GM18519 (cell line): ENCODE data around the gene SEC31B.

ENCODE experiments used
- ATAC-seq: cut with Tn5 transposase; IDR thresholded peaks from one replicate; pipeline ENCODE4 v1.9.1; 2021; ENCODE audit warnings: mild to moderate bottlenecking, moderate library complexity; ENCODE audit not compliant: unreplicated experiment, low FRiP score

Gene SEC31B

DNA sequence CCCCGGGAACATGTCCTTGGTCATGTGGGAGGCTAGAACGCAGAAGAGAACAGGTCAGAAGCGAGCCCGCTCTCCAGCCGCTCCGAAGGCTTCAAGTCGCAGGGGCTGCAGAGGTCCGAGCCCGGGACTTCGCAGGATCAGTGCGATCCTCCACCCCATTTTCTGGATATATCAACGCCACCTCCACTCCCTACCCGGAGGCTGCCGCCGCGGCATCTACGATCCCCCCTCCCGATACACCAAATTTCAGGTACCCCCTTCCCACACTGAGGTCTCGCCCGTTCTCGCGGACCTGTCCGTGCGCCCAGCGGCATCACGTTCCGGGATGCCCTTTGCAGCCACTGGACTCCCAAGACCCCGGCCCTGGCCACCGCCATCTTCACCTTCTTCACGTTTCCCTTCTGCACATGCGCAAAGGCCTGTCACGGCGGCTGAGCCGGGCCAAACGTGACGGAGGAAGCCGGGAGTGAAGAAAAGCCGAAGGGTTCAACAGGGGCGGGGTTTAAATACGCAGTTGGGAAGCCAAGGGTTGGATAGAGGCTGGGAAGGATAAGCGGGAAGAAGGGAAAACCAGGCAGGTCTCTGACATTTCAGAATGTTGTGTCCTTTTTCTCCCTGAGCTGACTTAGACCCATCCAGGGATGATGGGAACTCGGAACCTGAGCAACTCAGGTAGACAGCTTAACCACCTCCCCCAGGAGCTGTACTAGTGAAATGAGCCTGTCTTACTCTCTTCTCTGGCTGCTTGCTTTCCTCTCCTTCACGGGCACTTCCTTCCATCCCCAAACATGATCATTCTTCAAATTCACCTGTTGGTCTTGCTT is 10.0 kb upstream of the SEC31B start, which contains the start of gene NDUFB8:
TSS of gene NDUFB8 (minus strand) at position 397 of the 824 bp plus-strand sequence. CDS start at position 377, 20 bp downstream.
- no peak for ATAC-seq

DNA sequence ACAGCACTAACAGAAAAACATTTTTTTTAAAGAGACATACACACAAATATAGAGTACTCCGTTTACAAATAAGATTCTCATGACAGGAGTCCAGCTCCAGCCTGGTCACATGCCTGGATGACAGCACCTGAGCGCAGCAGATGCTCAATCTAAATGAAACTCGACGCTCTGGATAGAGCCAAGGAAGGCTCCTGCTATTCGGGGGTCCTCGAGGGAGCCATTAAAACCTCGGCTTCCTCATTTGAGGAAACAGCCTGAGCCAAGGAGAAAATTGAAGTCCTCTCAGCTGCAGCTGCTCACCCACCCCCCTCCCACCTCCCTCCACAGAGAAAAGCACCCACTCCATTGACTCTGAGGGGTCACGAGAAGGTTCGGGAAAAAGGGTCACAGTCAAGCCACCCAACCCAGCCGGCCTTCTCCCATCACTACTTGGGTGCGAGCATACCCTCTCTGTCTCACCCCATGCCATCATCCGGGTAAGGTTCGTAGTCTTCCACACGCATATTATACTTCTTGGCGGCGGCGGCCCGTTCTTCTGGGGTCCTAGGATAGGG is 9.3 kb upstream of the SEC31B start:
- ATAC-seq = no peak

DNA sequence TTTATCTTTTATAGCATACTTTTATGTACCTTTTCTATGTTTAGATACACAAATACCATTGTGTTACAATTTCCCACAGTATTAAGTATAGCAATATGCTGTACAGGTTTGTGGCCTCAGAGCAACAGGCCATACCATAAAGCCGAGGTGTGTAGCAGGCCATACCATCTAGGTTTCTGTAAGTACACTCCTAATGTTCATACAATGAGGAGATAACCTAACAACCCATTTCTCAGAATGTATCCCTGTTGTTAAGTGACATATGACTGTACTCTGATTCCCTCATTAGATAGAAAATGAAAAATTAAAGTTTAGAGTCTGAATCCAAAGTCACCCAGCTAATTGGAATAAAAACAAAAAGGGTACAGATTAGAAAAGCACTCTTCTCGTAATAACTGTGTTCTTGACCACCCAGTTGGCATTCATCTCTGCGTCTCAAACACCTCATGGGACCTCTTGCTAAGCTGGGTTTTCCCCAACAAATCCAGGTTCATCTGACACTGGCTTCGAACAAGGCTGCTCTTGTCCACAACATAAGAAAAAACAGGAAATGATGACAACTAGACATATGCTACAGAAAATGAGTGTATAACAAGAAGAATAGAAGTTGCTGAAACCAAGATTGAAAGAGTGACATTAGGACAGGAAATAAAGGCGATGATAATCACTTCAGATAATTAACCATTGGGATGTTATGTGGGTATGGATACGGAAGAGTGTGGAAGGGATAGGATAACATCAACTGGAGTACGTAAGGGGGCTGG is 8.6 kb upstream of the SEC31B start:
- no peak for ATAC-seq

DNA sequence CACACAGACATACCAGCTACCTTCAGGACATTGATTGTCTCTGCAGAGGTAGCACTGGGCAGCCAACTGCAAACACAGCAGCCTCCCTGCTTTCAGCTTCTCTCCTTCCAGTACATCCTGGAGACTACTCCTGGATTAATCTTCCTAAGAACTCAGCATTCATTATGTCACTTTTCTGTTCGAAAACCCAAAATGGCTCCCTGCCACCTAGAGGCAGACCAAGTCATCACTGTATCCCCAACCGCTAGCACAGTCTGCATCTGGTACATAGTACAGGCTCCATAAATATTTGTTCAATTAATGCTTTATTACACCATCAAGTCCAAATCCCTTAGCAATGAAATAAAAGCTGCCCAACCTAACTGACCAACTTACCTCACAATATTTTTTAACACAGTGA is 5.0 kb upstream of the SEC31B start:
- no peak for ATAC-seq

DNA sequence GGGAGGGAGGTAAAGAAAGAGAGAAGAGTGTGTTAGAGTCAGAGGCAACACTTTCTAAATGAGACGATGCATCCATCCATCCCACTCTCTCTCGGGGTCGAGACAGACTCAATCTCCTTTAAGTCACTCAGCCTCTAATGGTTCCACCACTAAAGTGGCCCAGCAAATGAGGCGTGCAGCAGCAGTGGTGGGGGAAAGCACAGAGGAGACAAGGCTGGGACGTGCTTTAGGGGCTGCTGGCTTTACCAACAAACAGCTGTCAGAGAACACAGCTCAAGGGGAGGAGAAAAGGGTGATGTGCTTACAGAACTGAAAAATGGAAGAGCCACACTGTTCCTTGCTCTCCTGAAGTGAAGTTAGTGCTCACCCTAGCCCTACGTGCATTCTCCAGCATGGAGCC is 4.5 kb upstream of the SEC31B start:
- ATAC-seq = no peak

DNA sequence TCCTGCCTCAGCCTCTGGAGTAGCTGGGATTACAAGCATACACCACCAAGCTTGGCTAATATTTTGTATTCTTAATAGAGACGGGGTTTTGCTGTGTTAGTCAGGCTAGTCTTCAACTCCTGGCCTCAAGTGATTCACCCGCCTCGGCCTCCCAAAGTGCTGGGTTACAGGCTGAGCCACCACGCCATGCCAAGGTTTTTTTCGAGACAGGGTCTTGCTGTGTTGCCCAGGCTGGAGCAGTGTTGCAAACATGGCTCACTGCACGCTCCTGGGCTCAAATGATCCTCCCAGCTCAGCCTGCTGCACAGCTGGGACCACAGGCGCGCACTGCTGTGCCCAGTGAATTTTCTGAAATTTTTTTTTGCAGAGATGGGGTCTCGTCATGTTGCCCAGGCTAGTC is 3.3 kb upstream of the SEC31B start:
- ATAC-seq = no peak

DNA sequence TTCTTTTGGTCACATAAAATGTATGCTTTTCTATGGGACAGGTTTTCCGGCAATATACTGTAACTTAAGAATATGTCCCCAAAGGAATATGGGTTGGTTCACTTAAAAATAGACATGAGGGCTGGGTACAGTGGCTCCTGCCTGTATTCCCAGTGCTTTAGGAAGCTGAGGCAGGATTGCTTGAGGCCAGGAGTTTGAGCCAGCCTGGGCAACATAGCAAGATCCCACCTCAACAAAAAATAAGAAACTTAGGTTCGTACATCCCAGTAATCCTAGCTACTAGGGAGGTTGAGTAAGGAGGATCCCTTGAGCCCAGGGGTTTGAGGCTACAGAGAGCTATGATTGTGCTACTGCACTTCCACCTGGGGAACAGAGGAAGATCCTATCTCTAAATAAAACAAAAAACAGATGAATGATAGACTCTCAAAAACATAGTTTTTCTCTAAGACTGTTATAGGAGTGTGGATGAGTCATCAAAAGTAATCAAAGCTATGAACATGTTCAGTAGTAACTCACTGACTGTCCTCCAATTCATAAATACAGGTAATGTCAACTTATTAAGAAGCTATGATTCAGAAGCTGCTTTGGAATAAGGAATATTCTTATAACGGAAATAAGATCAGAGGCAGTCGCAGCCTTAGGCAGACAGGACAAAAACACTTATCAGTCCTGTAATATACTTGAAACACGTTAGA is 2.6 kb upstream of the SEC31B start:
- ATAC-seq = no peak

DNA sequence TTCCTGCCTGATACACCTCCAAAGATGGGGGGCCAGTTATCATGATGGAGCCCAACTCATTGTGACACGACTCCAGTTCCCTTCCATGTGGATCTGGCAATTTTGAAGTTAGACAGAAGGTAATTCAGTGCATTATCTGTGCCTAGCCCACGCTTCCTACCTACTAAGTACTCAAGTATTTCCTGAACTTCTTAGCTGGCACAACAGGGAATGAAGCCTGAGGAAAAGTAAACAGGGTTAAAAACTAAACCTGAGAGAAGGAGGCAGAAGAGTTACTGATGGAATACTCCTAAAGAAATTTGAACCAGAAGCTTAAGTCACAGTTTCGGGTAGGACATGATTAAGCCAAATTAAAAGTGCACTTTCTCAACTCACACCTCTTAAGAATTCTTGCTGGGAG is 1.1 kb upstream of the SEC31B start:
- ATAC-seq = no peak

DNA sequence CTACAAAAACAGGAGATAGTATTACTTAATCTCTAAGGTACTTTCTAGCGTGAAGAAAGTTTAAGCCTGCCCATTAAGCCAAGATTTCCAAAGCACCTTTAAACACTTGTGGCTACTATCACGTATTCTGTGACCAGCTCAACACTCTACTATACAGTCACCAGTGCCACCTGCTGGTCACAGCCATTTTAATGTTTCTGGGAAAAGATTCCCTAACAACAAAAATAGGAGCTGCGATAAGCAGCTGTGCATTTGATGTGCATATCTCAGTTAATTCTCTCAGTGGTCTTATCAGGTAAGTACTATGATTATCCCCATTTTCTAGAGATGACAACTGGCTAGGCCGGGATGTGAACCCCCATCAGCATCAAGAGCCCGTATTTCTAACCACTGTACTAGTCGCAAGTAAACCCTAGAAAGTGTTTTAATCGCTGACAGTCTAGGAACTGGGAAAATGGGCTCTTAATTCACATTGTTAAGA is 860 bp downstream of the SEC31B start:
- ATAC-seq = no peak

DNA sequence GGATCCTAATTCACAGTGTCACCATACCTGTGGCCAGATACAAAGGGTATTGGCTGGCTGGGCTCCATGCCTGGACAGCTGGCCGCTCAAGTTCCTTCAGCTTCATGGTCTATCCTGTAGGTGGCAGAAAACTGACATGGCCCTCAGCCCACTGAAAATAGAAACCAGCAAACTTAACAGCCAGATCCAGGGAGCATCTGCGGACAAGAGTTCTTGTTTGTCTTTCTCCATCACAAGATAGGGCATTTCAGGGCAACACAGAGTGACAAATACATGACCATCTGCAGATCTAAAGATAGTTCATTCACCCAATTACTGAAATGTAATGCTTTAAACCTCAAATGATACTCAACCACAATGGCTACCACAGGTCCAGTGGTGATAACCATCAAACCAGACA is 2.8 kb downstream of the SEC31B start:
- no peak for ATAC-seq

DNA sequence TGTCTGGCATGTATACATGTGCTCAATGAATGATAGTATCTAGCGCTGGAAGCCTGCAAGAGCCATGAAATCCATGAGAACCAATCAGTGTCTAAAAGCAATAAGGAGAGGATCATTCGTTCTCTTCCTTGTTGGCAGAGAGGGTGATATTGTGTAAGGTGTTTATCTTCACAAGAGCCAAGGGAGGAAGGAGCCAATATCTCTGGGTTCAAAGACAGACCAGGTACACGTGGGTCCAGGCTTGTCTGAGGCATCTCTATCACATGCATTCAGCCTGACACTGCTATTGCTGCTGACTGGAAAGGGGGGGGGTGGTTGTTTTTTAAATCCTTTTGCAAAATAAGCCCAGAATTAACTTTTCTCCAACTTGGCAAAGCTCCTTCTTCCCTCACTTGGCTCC is 4.0 kb downstream of the SEC31B start:
- no peak for ATAC-seq

DNA sequence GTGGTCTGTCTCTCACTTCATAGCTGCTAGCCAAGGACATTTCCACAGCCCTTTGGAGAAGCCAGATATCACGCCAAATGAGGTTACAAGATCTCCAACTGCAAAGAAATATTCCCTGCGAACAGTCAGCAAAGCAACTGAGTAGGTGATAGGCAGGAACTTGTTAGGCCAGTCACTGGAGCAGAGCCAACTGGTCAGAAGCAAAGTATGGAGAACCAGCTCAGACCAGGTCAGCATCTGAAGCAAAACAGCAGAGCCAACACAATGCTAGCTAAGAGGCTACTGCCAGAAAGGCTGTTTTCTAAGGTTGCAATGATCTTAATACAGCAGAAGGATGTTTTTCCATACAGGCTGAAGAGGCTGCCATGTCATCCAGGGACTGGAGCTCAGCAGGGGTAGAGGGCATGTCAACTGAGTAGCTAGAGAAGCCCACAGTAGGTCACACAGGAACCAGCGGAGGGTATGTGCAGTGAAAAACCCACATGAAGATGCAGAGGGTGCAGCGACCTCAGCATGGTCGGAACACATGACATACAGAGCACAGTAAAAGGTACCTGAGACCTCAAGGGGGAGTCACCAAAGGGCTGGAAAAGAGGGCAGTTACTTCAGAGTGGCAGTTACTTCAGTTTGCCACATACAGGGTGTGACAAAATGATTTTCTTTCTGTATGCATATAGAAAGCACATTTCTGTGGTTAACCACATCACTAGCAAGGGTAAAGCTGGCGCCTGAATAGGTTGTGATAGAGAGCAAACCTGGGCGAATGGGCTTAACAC is 8.9 kb downstream of the SEC31B start:
- no peak for ATAC-seq

DNA sequence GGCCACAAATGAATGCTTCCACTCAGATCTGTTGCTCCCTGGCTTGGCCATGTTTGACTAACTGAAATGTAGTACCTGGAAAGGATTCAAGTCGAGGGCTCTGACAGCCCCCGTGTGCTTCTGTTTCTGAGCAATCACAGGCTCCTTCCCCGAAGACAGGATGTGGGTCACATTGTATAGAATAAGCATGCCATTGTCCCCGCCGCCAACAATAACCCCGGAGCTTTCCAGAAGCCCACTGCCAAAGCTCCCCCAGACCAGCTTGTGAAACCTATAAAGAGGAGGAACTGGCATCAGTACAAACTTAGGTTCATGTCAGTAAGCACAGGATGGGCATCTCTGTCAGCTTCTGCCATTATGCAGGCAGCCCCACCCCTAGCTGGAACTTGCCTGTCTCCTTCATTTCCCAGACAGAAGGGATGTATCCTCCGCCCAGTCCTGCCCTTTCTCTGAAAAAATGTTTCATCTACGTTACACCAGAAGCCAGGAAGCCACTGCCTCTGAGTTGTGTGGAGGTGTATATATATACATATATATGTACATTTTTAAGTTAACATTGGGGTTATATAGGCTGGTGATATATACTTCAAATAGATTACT is 10.3 kb downstream of the SEC31B start:
- no peak for ATAC-seq

DNA sequence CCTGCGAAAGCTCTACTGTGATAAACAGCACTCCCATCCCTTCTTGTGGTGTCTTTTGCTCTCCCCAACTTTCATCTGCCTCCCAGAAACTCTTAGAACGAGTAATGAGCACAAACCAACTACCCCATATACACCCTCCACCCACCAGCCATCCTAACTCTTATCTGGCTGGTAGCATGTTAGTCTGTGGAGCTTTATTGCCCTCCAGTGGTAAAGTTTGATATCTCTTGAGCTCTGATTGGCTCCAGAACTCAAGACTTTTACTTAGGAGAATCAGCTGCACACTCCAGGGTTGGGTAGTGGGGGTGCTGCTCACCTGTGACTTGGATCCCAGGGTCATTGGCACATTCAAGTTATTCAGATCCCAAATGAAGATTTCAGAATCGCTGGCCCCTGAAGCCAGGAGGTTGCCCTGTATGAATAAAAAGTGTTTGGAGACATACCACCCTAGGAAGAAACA is 10.9 kb downstream of the SEC31B start:
- ATAC-seq = no peak

DNA sequence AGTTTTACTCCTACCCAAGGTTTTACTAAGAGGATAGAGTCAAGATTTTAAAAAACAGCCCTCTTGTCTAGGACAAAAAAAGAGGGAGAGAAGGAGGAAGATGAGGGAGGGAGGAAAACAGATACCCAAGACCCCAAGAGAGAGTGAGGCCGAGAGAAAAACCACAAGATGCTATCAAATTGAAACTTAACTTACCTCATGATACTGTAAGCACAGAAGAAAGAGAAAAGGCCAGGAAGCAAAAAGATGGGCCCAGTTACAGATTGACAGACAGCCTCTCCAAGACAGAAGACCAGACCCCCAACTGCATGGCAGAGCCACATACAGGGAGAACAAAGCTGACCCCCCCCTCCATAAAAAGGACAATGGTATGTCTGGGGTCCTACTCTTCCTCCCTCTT is 11.4 kb downstream of the SEC31B start:
- no peak for ATAC-seq

DNA sequence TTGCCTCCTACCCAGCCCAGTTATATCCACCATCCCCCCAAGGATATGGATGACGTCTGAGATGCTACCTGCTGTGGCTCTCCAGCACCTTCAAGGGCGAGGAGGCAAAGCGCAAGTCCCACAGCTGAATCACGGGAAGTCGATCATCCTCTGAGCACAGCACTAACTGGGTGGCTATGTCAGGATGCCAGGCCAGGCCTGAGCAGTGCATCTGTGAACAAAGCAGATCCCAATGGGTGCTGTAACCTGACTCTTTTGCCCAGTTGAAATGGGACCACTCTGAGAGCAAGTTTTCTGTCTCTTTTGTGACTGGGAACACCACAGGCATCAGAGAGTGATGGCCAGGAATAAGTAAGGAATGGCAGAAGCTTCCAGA is 12.3 kb downstream of the SEC31B start:
- no peak for ATAC-seq

DNA sequence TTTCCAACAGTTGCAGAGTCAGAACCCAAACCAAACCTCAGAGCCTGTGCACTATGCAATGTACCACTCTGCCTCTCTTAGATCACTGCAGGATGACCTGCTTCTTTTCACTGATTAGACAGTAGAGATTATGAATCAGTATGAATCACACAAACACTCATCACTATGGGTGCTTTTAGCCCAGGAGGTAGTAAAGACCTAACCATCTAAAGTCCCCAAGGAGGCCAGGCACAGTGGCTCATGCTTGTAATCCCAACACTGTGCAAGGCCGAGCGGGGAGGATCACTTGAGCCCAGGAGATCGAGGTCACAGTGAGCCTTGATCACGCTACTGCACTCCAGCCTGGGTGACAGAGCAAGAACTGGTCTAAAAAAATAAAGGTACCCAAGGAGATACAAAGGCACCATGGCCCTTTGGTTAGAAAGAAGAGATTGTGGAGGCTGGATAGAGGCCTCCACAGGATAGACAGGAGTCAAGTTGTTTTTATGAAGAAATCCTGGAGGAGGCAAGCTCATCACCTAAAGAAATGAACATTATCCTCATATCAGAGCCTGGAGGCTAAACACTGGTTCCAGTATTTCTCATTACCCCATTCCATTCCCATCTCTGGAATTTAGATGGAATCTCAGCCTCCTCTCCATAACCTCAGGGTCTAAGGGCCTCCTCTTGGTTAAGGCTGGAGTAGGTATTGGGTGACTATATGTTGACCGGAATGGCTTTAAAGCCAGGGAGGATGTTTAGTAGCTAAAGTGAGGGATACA is 12.9 kb downstream of the SEC31B start:
- no peak for ATAC-seq

DNA sequence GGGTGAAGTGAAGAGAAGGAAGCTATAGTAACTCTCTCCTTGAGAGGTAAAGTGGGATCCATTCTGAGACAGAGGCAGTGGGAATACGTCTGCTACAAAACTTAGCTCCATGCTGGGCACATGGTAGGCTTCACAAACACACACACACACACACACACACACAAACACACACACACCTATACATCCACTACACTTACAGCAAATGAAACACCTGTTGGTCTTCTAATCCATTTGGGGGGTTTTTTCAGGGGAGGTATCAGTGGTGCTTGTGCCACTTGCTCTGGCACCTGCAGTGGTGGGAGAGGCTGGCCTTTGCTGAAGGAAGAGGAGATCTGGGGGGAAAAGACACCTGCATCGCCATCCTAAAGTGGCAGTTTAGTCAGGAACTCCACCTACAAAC is 14.5 kb downstream of the SEC31B start:
- ATAC-seq = no peak

DNA sequence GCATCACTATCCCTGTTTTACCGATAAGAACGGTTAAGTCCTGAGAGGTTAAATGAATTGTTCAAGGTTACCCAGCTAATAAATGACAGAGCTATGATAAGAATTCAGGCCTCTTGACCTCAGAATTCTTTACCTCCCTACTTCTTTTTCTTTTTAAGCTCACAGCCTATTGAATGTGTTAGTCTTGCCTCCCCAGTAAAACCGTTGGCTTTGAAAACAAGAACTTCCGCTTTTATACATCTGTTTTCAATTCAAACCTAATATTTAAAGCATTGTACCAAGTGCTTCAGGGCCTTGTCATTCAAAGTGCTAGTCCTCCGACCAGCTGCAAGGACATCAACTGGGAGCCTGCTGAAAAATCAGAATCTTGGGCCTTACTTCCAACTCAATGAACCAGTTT is 15.6 kb downstream of the SEC31B start:
- ATAC-seq = no peak
